Activated T-cell treated with anti-CD3 and anti-CD28 coated beads, Interleukin-2, amount 50 U/mL, for 48 hours (primary cell): Measurements from ENCODE around the gene AAK1.
"Not testable (repeated sequence)": the region's sequence is repeated elsewhere in the genome, so short reads cannot be mapped to it uniquely, and the experiment has no call there.

Source experiments
- DNase-seq, 2 experiments: peaks; one replicate each; pipeline ENCODE4 v3.0.0-alpha.2; 2020

The AAK1 gene

DNA sequence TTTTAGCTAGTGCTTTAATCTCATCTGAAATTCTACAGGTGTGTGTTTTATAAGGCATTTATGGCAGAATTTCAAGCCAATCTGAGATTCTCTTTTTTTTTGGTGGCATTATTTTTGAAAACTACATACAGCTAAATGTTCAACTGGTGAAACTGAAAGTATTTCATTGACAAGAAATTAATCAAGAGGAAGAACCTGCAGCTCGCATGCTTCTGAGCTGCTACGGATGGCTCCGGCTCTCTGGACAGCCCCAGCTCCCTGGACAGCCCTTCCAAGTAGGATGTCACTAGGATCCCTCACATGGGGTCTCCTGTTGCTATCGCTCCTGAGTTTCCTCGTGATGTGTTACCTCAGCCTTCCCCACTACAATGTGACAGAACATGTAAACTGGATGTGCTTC, 46.4 kb downstream of the AAK1 start:
- peak in 1 of 2 experiments; percentile 14 for DNase-seq

GRCh38 chr2:69594341-69594740, 49.2 kb downstream of the AAK1 start:
- no peak for DNase-seq

- no peak for DNase-seq
These were observed 51.0 kb downstream of the AAK1 start for GRCh38 chr2:69592511-69592910.

DNA sequence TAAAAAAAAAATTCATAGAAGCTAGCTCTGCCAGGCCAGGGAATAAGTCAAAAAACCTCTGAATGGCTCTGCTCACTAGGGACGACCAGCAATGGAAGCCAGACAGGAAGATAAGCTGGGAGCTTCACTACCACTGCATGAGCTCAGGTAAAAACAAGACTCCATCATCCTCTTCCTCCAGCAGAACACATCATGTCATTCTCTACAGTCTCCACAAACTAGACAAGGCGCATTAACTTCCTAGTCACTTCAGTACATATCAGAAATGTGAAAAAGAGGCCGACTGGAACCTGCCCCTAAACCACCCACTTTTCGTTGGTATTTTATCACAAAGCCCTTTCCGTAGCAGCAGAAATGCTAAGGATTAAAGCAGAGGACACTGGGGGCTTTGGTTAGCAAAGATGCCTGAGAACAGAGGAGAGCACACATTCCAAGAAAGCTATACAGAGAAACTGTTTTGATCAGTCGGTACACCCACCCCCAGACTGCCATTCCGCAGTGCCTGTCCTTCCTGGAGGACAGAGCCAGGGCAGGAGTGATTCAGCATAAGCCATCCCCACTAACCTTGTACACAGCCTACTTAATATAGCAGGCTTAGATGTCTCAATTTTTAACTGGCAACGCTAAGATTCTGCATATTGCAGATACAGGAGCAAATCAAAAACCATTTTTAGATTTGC, 53.4 kb downstream of the AAK1 start:
- DNase-seq: no peak

GRCh38 chr2:69588945-69589344, 54.6 kb downstream of the AAK1 start:
- DNase-seq: no peak

DNA sequence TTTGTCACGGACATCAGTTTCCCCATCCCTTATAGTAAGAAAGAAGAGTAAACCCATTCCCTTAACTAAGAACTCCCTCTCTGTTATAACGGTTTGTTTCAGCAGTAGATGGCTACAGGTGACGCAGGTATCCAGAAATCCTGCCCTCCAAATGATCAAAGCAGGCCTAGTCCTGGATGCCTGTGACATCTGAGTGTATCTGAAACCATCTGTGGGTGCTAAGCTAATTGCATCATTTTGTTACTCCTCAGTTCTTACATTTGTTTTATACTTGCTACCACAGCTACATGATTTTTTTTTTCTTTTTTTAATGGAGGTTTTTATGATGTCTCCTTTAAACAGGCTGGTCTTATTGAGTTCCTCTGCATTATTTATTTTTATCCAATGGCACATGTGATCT, 55.1 kb downstream of the AAK1 start:
- no peak for DNase-seq

GRCh38 chr2:69585855-69586555, 57.5 kb downstream of the AAK1 start:
- no peak for DNase-seq

GRCh38 chr2:69584127-69584889, 59.2 kb downstream of the AAK1 start:
- DNase-seq: no peak

GRCh38 chr2:69583321-69583833, 60.2 kb downstream of the AAK1 start:
- DNase-seq: no peak

DNA sequence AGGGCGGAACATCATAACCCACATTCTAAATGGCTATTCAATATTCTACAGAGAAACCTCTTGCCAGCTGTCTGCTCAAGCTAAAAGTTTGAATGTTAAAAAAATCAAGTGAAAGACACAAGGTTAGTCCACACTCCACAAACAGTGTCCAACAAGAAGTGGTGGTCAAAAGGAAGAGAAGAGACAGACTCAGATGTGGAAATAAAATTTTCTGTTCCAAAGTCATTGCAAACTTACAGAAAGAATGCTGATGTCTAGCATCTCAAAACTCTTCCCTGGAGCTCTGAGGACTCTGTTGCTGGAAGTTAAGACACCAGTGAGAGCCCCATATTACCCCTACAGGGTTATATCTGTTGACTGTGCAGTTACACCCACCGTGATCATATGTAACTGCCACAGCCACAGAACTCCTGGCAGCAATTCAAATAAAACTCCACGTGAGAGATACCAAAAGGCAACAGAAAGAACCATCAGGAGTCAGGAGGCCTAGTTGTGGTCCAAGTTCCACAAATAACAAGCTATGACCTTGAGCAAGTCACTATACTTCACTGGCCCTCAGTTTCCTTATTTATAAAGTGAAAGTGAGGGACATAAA, 60.9 kb downstream of the AAK1 start:
- no peak for DNase-seq

DNA sequence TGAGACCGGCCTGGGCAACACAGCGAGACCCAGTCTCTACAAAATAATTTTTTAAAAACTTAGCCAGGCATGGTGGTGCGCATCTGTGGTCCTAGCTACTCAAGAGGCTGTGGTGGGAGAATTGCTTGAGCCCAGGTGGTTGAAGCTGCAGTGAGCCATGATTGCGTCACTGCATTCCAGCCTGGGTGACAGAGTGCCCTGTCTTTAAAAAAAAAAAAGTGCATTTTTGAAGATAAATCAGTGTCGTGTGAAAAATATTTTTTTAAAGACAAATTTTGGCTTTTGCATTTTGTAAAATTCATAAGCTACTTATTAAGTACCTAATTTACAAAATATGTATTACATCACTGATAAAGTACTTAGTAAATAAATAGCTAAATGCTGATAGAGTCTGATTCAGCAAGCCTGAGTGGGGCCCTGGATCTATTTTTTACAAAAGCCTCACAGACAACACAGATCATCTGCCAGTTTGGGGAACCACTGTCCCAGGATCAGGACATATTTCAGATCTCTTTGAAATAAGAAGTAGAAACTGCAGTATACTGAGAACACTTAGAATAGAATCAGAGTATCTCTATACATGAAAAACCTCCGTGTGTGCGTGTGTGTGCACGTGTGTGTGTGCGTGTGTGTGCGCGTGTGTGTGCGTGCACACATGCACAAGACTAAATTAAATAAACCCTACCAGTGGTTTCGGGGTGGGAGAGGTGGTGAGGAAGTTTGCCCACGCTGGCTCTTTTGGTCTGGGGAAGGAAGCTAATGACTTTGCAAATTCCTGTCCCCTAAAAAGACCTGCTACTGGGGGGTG, 61.6 kb downstream of the AAK1 start:
- DNase-seq: no peak

- no peak for DNase-seq
These were observed 63.1 kb downstream of the AAK1 start for GRCh38 chr2:69580486-69580885.

- no peak for DNase-seq
These were observed 64.0 kb downstream of the AAK1 start for GRCh38 chr2:69579536-69579935.

- no peak for DNase-seq
These were observed 65.4 kb downstream of the AAK1 start for GRCh38 chr2:69578198-69578540.

- DNase-seq: no peak
These were observed 65.9 kb downstream of the AAK1 start for GRCh38 chr2:69577467-69578197.

DNA sequence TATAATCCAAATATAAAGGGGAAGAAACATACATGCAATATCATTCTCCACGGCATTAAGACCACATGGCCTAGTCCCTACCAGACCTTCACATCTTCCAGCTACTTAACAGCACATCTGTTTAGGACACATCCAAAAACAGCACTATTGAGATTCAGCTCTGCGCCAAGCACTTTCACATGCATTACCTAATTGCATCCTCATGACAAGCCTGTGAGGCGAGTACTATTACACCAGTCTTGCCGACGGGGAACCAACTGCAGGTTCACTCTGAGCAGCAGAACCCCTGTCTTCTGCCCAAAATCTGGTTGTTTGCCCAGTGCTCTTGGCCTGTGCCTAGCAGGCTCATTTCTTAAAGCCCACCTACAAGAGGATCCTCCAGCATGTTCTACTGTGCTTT, 66.7 kb downstream of the AAK1 start:
- no peak for DNase-seq

- no peak for DNase-seq
These were observed 67.6 kb downstream of the AAK1 start for GRCh38 chr2:69575926-69576325.

DNA sequence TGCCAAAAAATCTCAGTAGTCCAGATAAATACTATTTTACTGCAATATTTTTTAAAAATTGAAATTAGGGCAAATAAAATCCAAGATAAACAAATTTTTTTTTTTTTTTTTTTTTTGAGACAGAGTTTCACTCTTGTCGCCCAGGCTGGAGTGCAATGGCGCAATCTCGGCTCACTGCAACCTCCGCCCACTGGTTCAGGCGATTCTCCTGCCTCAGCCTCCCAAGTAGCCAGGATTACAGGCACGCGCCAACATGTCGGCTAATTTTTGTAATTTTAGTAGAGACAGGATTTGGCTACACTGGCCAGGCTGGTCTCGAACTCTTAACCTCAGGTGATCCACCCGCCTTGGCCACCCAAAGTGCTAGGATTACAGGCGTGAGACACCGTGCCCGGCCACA, 68.2 kb downstream of the AAK1 start:
- not testable (repeated sequence) for DNase-seq

- DNase-seq: no peak
These were observed 70.9 kb downstream of the AAK1 start for GRCh38 chr2:69572641-69573040.

GRCh38 chr2:69571189-69571588, 72.3 kb downstream of the AAK1 start:
- no peak for DNase-seq

DNA sequence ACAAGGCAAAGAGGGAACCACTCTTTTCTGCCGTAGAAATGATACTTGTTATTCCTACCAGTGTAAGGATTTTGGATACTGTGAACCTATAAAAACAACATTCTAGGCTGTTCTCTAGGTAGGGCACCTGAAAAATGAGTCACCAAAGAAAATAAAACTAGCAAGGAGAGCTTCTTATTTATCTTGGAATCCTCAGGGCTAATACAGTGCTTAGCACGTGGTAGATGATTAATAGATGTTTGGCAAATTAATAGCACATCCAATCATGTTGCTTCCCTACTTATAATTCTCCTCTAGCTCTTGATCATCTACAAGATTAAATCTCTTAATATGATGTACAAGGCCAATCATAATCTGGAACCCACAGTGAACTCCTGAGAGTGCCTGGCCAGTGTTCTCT, 73.1 kb downstream of the AAK1 start:
- DNase-seq: no peak

- DNase-seq: no peak
These were observed 75.6 kb downstream of the AAK1 start for GRCh38 chr2:69567909-69568300.
